Measurements from ENCODE around the gene BACH2. TPM values are rescaled to one million over a fixed set of nuclear protein-coding genes. Genes with fewer than 3 reads are reported as not detected.

Gene BACH2
- polyA plus RNA-seq, 1 donor from 2014 or later, result 45.5 TPM

GRCh38 chr6:90303039-90303438, 6.4 kb upstream of the BACH2 start:
- no peak overlapping the region for H3K9ac ChIP-seq (ENCODE audit: low read length)
- H3K4me3 ChIP-seq (ENCODE audit: low read length), result no peak overlapping the region
- H3K9me3 ChIP-seq (ENCODE audit: low read length), result no peaks in the 10 kb centered on the region
- H3K9me2 ChIP-seq (ENCODE audit: insufficient read depth, low read length), result no peaks in the 10 kb centered on the region
- H3F3A ChIP-seq (ENCODE audit: insufficient read depth, low read length, poor library complexity, severe bottlenecking), result peaks cover 3% of the 10 kb centered on the region
- H3K36me3 ChIP-seq (ENCODE audit: insufficient read depth, low read length), result no peaks in the 10 kb centered on the region
- no peak for TF ChIP-seq SMC3 (conservative IDR thresholded peaks at IDR 0.05; ENCODE audit: poor library complexity)
- no peak for TF ChIP-seq MXI1 (conservative IDR thresholded peaks at IDR 0.05; ENCODE audit: poor library complexity, severe bottlenecking)
- TF ChIP-seq TAF1 (IDR thresholded peaks at IDR 0.05; ENCODE audit: low read depth), result no peak
- no peak for TF ChIP-seq POLR2AphosphoS5 (IDR thresholded peaks at IDR 0.05)
- TF ChIP-seq RAD21 (conservative IDR thresholded peaks at IDR 0.05), result no peak
- no peak for TF ChIP-seq EP300 (conservative IDR thresholded peaks at IDR 0.05; ENCODE audit: poor library complexity, severe bottlenecking)
- no peak for TF ChIP-seq REST (IDR thresholded peaks at IDR 0.05; ENCODE audit: borderline replicate concordance)
- TF ChIP-seq, protein P1, sequence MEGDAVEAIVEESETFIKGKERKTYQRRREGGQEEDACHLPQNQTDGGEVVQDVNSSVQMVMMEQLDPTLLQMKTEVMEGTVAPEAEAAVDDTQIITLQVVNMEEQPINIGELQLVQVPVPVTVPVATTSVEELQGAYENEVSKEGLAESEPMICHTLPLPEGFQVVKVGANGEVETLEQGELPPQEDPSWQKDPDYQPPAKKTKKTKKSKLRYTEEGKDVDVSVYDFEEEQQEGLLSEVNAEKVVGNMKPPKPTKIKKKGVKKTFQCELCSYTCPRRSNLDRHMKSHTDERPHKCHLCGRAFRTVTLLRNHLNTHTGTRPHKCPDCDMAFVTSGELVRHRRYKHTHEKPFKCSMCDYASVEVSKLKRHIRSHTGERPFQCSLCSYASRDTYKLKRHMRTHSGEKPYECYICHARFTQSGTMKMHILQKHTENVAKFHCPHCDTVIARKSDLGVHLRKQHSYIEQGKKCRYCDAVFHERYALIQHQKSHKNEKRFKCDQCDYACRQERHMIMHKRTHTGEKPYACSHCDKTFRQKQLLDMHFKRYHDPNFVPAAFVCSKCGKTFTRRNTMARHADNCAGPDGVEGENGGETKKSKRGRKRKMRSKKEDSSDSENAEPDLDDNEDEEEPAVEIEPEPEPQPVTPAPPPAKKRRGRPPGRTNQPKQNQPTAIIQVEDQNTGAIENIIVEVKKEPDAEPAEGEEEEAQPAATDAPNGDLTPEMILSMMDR (IDR thresholded peaks at IDR 0.05; ENCODE audit: poor library complexity, severe bottlenecking), result no peak
- TF ChIP-seq EZH2 (IDR thresholded peaks at IDR 0.05; ENCODE audit: borderline replicate concordance, insufficient read depth, low read length, poor library complexity, severe bottlenecking), result no peak
- H3K27ac ChIP-seq (ENCODE audit: low read length), result no peak overlapping the region
- no peak overlapping the region for H3K4me2 ChIP-seq (ENCODE audit: low read length)
- H3K27me3 ChIP-seq (ENCODE audit: insufficient read depth, low read depth, low read length), result no peaks in the 10 kb centered on the region
- no peaks in the 10 kb centered on the region for H3K79me2 ChIP-seq (replicated peaks; ENCODE audit: insufficient read depth, low read length)
- no peaks in the 10 kb centered on the region for H4K20me1 ChIP-seq (ENCODE audit: insufficient read depth)
- no peak overlapping the region for H2AFZ ChIP-seq (ENCODE audit: low read depth, low read length)

DNA sequence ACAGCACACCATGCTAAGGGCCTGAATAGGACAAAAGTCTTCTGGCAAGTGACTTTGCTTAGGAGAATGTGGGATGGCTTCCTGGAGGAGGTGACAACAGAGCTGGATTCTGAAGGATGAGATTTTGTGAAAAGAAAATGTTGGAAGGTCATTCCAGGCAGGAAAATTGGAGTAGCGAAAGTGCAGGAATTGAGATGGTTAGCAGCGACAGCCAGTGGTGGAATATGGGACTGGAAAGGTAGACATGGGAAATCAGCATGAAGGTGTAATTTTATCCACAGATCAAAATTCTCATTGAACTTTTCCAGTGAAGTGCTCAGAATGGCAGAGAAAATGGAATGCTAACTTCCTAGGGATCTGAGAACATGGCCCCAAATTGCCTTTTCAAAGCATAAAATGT, 5.7 kb upstream of the BACH2 start:
- no peaks in the 10 kb centered on the region for H3K27me3 ChIP-seq (ENCODE audit: insufficient read depth, low read depth, low read length)
- H3K9ac ChIP-seq (ENCODE audit: low read length), result no peak overlapping the region
- H3F3A ChIP-seq (ENCODE audit: insufficient read depth, low read length, poor library complexity, severe bottlenecking), result peaks cover 5% of the 10 kb centered on the region
- H3K9me3 ChIP-seq (ENCODE audit: low read length), result no peaks in the 10 kb centered on the region
- H3K36me3 ChIP-seq (ENCODE audit: insufficient read depth, low read length), result no peaks in the 10 kb centered on the region
- no peaks in the 10 kb centered on the region for H4K20me1 ChIP-seq (ENCODE audit: insufficient read depth)
- H2AFZ ChIP-seq (ENCODE audit: low read depth, low read length), result no peak overlapping the region
- H3K79me2 ChIP-seq (replicated peaks; ENCODE audit: insufficient read depth, low read length), result no peaks in the 10 kb centered on the region
- H3K9me2 ChIP-seq (ENCODE audit: insufficient read depth, low read length), result no peaks in the 10 kb centered on the region
- no peak overlapping the region for H3K4me3 ChIP-seq (ENCODE audit: low read length)
- TF ChIP-seq SMC3 (conservative IDR thresholded peaks at IDR 0.05; ENCODE audit: poor library complexity), result no peak
- TF ChIP-seq RAD21 (conservative IDR thresholded peaks at IDR 0.05), result no peak
- TF ChIP-seq, protein P1 (IDR thresholded peaks at IDR 0.05; ENCODE audit: poor library complexity, severe bottlenecking), result no peak
- no peak for TF ChIP-seq POLR2AphosphoS5 (IDR thresholded peaks at IDR 0.05)
- no peak overlapping the region for H3K27ac ChIP-seq (ENCODE audit: low read length)
- H3K4me2 ChIP-seq (ENCODE audit: low read length), result no peak overlapping the region
